ENCODE measurements around the gene NT5C2.

Gene NT5C2

GRCh38 chr10:103120977-103121735 is 71.9 kb downstream of the NT5C2 start:
- no peak for DNase-seq

- DNase-seq = no peak
Measured at GRCh38 chr10:103120546-103120945, 72.5 kb downstream of the NT5C2 start.

- DNase-seq = no peak
Measured at GRCh38 chr10:103117247-103117646, 75.8 kb downstream of the NT5C2 start.

GRCh38 chr10:103114876-103115275 is 78.2 kb downstream of the NT5C2 start:
- no peak for DNase-seq

- peak; percentile 49 for DNase-seq
Measured at GRCh38 chr10:103111918-103112877, 80.9 kb downstream of the NT5C2 start.

- DNase-seq = no peak
Measured at GRCh38 chr10:103111031-103111917, 81.8 kb downstream of the NT5C2 start.

GRCh38 chr10:103110407-103110806 is 82.7 kb downstream of the NT5C2 start:
- DNase-seq = no peak

GRCh38 chr10:103109821-103110220 is 83.3 kb downstream of the NT5C2 start:
- DNase-seq = no peak

- DNase-seq = no peak
Measured at GRCh38 chr10:103106539-103106938, 86.5 kb downstream of the NT5C2 start.

GRCh38 chr10:103105462-103105861 is 87.6 kb downstream of the NT5C2 start:
- DNase-seq = no peak

- DNase-seq = no peak
Measured at GRCh38 chr10:103104721-103105120, 88.4 kb downstream of the NT5C2 start.

- no peak for DNase-seq
Measured at GRCh38 chr10:103103989-103104388, 89.1 kb downstream of the NT5C2 start.

GRCh38 chr10:103102195-103102594 is 90.9 kb downstream of the NT5C2 start:
- DNase-seq = no peak

- no peak for DNase-seq
Measured at GRCh38 chr10:103100620-103101019, 92.5 kb downstream of the NT5C2 start.

GRCh38 chr10:103098240-103098639 is 94.8 kb downstream of the NT5C2 start:
- no peak for DNase-seq

GRCh38 chr10:103096130-103096529 is 96.9 kb downstream of the NT5C2 start:
- no peak for DNase-seq

- no peak for DNase-seq
Measured at GRCh38 chr10:103095005-103095404, 98.1 kb downstream of the NT5C2 start.

GRCh38 chr10:103090911-103091310 is 102.2 kb downstream of the NT5C2 start:
- DNase-seq = no peak

- no peak for DNase-seq
Measured at GRCh38 chr10:103089493-103089892, 103.6 kb downstream of the NT5C2 start.

GRCh38 chr10:103086799-103087198 is 106.3 kb downstream of the NT5C2 start:
- no peak for DNase-seq

GRCh38 chr10:103086261-103086660 is 106.8 kb downstream of the NT5C2 start:
- DNase-seq = no peak

GRCh38 chr10:103083977-103084320 is 109.1 kb downstream of the NT5C2 start:
- DNase-seq = no peak
